Smooth muscle cell (in vitro differentiated cells): ENCODE measurements around the gene PHLDB2. TPM values are rescaled to one million over a fixed set of nuclear protein-coding genes. Genes with fewer than 3 reads are reported as not detected.

ENCODE experiments used
- DNase-seq: peaks from one replicate; lab custom pipeline; 2025; ENCODE audit not compliant: unreplicated experiment; lab: John Stamatoyannopoulos, UW
- H2AFZ ChIP-seq: fragments of 200-600 bp; sonication (generic); 2 replicates; pipeline ENCODE4 v1.6.0; 2016; ENCODE audit warnings: antibody characterized with exemption, low read depth, mild to moderate bottlenecking
- H3F3A ChIP-seq: fragments of 200-600 bp; sonication (generic); 2 replicates; pipeline ENCODE4 v1.6.0; 2017; ENCODE audit warnings: antibody characterized with exemption, low read depth
- H3K27ac ChIP-seq: fragments of 200-600 bp; sonication (generic); 2 replicates; pipeline ENCODE4 v1.5.1; 2016; ENCODE audit warnings: low read depth, mild to moderate bottlenecking
- H3K27me3 ChIP-seq: fragments of 200-600 bp; sonication (generic); 2 replicates; pipeline ENCODE4 v1.6.1; 2016; ENCODE audit warnings: low read depth, mild to moderate bottlenecking
- H3K36me3 ChIP-seq: fragments of 200-600 bp; sonication (generic); 2 replicates; pipeline ENCODE4 v1.5.1; 2016; ENCODE audit warnings: low read depth
- H3K4me1 ChIP-seq: fragments of 200-600 bp; sonication (generic); 2 replicates; pipeline ENCODE4 v1.5.1; 2016; ENCODE audit warnings: low read depth
- H3K4me2 ChIP-seq: fragments of 200-600 bp; sonication (generic); 2 replicates; pipeline ENCODE4 v1.6.0; 2016; ENCODE audit warnings: mild to moderate bottlenecking
- H3K4me3 ChIP-seq: fragments of 200-600 bp; sonication (generic); 2 replicates; pipeline ENCODE4 v1.5.1; 2016; ENCODE audit warnings: mild to moderate bottlenecking
- H3K79me2 ChIP-seq: fragments of 200-600 bp; sonication (generic); 2 replicates; pipeline ENCODE4 v1.6.0; 2016; ENCODE audit warnings: low read depth, mild to moderate bottlenecking
- H3K9ac ChIP-seq: fragments of 200-600 bp; sonication (generic); 2 replicates; pipeline ENCODE4 v1.6.0; 2016; ENCODE audit warnings: low read depth
- H3K9me3 ChIP-seq: fragments of 200-600 bp; sonication (generic); replicated peaks from 2 replicates; pipeline ENCODE4 v1.5.1; 2016; ENCODE audit warnings: low read depth
- H4K20me1 ChIP-seq: fragments of 200-600 bp; sonication (generic); 2 replicates; pipeline ENCODE4 v1.6.0; 2016; ENCODE audit warnings: low read depth
- CTCF ChIP-seq: fragments of 200-600 bp; sonication (generic); IDR thresholded peaks from 2 replicates; pipeline ENCODE4 v1.5.1; 2017; ENCODE audit warnings: borderline replicate concordance, mild to moderate bottlenecking, antibody characterized with exemption; ENCODE audit not compliant: insufficient read depth, poor library complexity, severe bottlenecking
- WGBS: methylation state at CpG from one replicate; pipeline ENCODE4 v1.1.7; 2016; ENCODE audit warnings: low lambda C conversion rate; 5-methylcytosine and 5-hydroxymethylcytosine counted together
- polyA plus RNA-seq: library from polyadenylated mRNA; unstranded; fragments of >200 nt; fragmentation: Nextera tagmentation; extraction: Ambion mirVana; gene quantifications from 2 replicates; pipeline ENCODE4 v1.2.1, GENCODE V29; 2016
- total RNA-seq: library from RNA; depleted of rRNA; stranded (reverse); fragments of >200 nt; gene quantifications from 2 replicates; pipeline ENCODE4 v1.2.3, GENCODE V29; 2014

PHLDB2 gene
- total and polyA plus RNA-seq, 2 experiments from 2014 or later, result 40.5 to 79.7 TPM

- Histone ChIP-seq H3K9me3 (no peaks in the 10 kb centered on the region), H3K27me3 (peaks cover 15% of the 10 kb centered on the region), H4K20me1 (no peaks in the 10 kb centered on the region), H3F3A (peaks cover 3% of the 10 kb centered on the region), H3K9ac (no peak overlapping the region), H3K4me2 (no peak overlapping the region), H2AFZ (no peak overlapping the region), H3K79me2 (no peaks in the 10 kb centered on the region), H3K4me1 (peaks cover 20% of the 10 kb centered on the region), H3K4me3 (no peak overlapping the region), H3K36me3 (no peaks in the 10 kb centered on the region), H3K27ac (no peak overlapping the region)
- no peak for DNase-seq
- WGBS, result 65% methylated on average over 8 of the region's 8 CpGs
- no peak for TF ChIP-seq CTCF
Measured at GRCh38 chr3:112002096-112002971, 143.3 kb downstream of the PHLDB2 start.

- no peak for DNase-seq
- Histone ChIP-seq H3K4me3 (no peak overlapping the region), H3K9me3 (no peaks in the 10 kb centered on the region), H3F3A (peaks cover 3% of the 10 kb centered on the region), H3K4me1 (peaks cover 14% of the 10 kb centered on the region), H3K27ac (no peak overlapping the region), H2AFZ (no peak overlapping the region), H3K4me2 (no peak overlapping the region), H3K9ac (no peak overlapping the region), H3K79me2 (no peaks in the 10 kb centered on the region), H3K36me3 (no peaks in the 10 kb centered on the region), H3K27me3 (peaks cover 10% of the 10 kb centered on the region), H4K20me1 (no peaks in the 10 kb centered on the region)
- WGBS, result 96% methylated on average over 4 of the region's 4 CpGs
- TF ChIP-seq CTCF, result no peak
Measured at GRCh38 chr3:112003321-112004080, 144.4 kb downstream of the PHLDB2 start.

- Histone ChIP-seq H3K4me2 (no peak overlapping the region), H3K4me3 (no peak overlapping the region), H3K36me3 (no peaks in the 10 kb centered on the region), H3K4me1 (peaks cover 13% of the 10 kb centered on the region), H3K9me3 (no peaks in the 10 kb centered on the region), H2AFZ (no peak overlapping the region), H3K79me2 (no peaks in the 10 kb centered on the region), H3K27ac (no peak overlapping the region), H3K9ac (no peak overlapping the region), H3K27me3 (peaks cover 4% of the 10 kb centered on the region), H4K20me1 (no peaks in the 10 kb centered on the region), H3F3A (peaks cover 3% of the 10 kb centered on the region)
- WGBS, result 83% methylated on average over 2 of the region's 2 CpGs
- TF ChIP-seq CTCF, result no peak
- DNase-seq, result no peak
Measured at GRCh38 chr3:112004187-112004586, 145.1 kb downstream of the PHLDB2 start.
